Measurements from ENCODE around the gene HPD.

The HPD gene

GRCh38 chr12:121827351-121828099 is 31.1 kb downstream of the HPD start:
- no peak for DNase-seq

- DNase-seq, result no peak
These were observed 32.1 kb downstream of the HPD start for GRCh38 chr12:121826318-121827150.

- no peak for DNase-seq
These were observed 33.6 kb downstream of the HPD start for GRCh38 chr12:121825041-121825523.

GRCh38 chr12:121823727-121824115 is 34.9 kb downstream of the HPD start:
- no peak for DNase-seq

- no peak for DNase-seq
These were observed 35.4 kb downstream of the HPD start for GRCh38 chr12:121823101-121823726.

- DNase-seq, result no peak
These were observed 36.1 kb downstream of the HPD start for GRCh38 chr12:121822393-121823100.

GRCh38 chr12:121820056-121820455 is 38.6 kb downstream of the HPD start:
- DNase-seq, result no peak

GRCh38 chr12:121819212-121819949 is 39.3 kb downstream of the HPD start:
- DNase-seq, result no peak

- DNase-seq, result no peak
These were observed 41.0 kb downstream of the HPD start for GRCh38 chr12:121817648-121818043.

- no peak for DNase-seq
These were observed 41.6 kb downstream of the HPD start for GRCh38 chr12:121816925-121817647.

GRCh38 chr12:121815263-121815662 is 43.4 kb downstream of the HPD start:
- no peak for DNase-seq

GRCh38 chr12:121814429-121815119 is 44.1 kb downstream of the HPD start:
- no peak for DNase-seq

- no peak for DNase-seq
These were observed 44.7 kb downstream of the HPD start for GRCh38 chr12:121813951-121814350.

GRCh38 chr12:121812921-121813896 is 45.5 kb downstream of the HPD start:
- no peak for DNase-seq

- DNase-seq, result no peak
These were observed 46.3 kb downstream of the HPD start for GRCh38 chr12:121812320-121812871.

- DNase-seq, result peak; percentile 42 to 60
These were observed 47.0 kb downstream of the HPD start for GRCh38 chr12:121811434-121812319.

GRCh38 chr12:121810833-121811433 is 47.7 kb downstream of the HPD start:
- no peak for DNase-seq

All from Kasumi-1 (cell line).